SK-N-SH (cell line): ENCODE measurements around the gene USH1G. TPM values are rescaled to one million over a fixed set of nuclear protein-coding genes. Genes with fewer than 3 reads are reported as not detected.

Experiments used
- CTCF ChIA-PET: fragments of 300-600, 350-600 bp; formaldehyde crosslinking; extraction: SDS; loops from one replicate; lab custom pipeline; 2021; lab: Yijun Ruan, JAX
- POLR2A ChIA-PET: fragments of 350-600 bp; sonication (Branson Sonifier 250); formaldehyde crosslinking; extraction: SDS; loops from one replicate; lab custom pipeline; 2020; ENCODE audit warnings: antibody characterized with exemption, inconsistent platforms; lab: Yijun Ruan, JAX
- DNase-seq: peaks from one replicate; pipeline ENCODE4 v3.0.0; 2012
- H2AFZ ChIP-seq: fragments of 200-600 bp; sonication (generic); 2 replicates; pipeline ENCODE4 v1.8.1; 2016; ENCODE audit warnings: antibody characterized with exemption, mild to moderate bottlenecking, low read depth
- H3F3A ChIP-seq: fragments of 200-600 bp; sonication (generic); replicated peaks from 2 replicates; pipeline ENCODE3; 2016; ENCODE audit warnings: antibody characterized with exemption, mild to moderate bottlenecking; ENCODE audit not compliant: insufficient read depth
- H3K27ac ChIP-seq, 2 experiments: fragments of 200-500 bp in 1 of 2; fragments of 200-600 bp in 1 of 2; sonication (Bioruptor generic) in 1 of 2; sonication (generic), shearing (Covaris generic) in 1 of 2; 2 replicates each; pipeline versions ENCODE4 v1.5.1 to v1.6.1; 2014 to 2016; ENCODE audit warnings: low read depth in 2 of 2, inconsistent platforms in 1 of 2, low read length in 1 of 2, mild to moderate bottlenecking in 1 of 2, mixed read lengths in 1 of 2
- H3K27me3 ChIP-seq: fragments of 200-600 bp; sonication (generic), shearing (Covaris generic); 2 replicates; pipeline ENCODE4 v1.6.1; 2016; ENCODE audit warnings: mixed run types; ENCODE audit not compliant: insufficient read depth
- H3K36me3 ChIP-seq, 2 experiments: fragments of 200-500 bp in 1 of 2; fragments of 200-600 bp in 1 of 2; sonication (Bioruptor generic) in 1 of 2; sonication (generic) in 1 of 2; replicated peaks in 1 of 2; 2 replicates each; pipeline versions ENCODE3 to v1.5.1; 2014 to 2016; ENCODE audit warnings: low read length in 1 of 2, mild to moderate bottlenecking in 1 of 2; ENCODE audit not compliant: insufficient read depth in 2 of 2, control insufficient read depth in 1 of 2
- H3K4me1 ChIP-seq, 2 experiments: fragments of 200-500 bp in 1 of 2; fragments of 200-600 bp in 1 of 2; sonication (Bioruptor generic) in 1 of 2; sonication (generic), shearing (Covaris generic) in 1 of 2; 2 replicates each; pipeline versions ENCODE4 v1.5.1 to v1.6.1; 2014 to 2016; ENCODE audit warnings: low read depth in 1 of 2, low read length in 1 of 2, mixed run types in 1 of 2; ENCODE audit not compliant: insufficient read depth in 2 of 2, control insufficient read depth in 1 of 2
- H3K4me2 ChIP-seq: fragments of 200-600 bp; sonication (generic), shearing (Covaris generic); 2 replicates; pipeline ENCODE4 v1.6.1; 2017; ENCODE audit warnings: mixed run types
- H3K4me3 ChIP-seq, 2 experiments: fragments of 200-500 bp in 1 of 2; fragments of 200-600 bp in 1 of 2; sonication (Bioruptor generic) in 1 of 2; sonication (generic), shearing (Covaris generic) in 1 of 2; 2 replicates each; pipeline versions ENCODE4 v1.5.1 to v1.8.1; 2014 to 2016; ENCODE audit warnings: low read depth in 2 of 2, inconsistent platforms in 1 of 2, low read length in 1 of 2, mild to moderate bottlenecking in 1 of 2, mixed read lengths in 1 of 2, moderate library complexity in 1 of 2
- H3K79me2 ChIP-seq: fragments of 200-600 bp; sonication (generic); 2 replicates; pipeline ENCODE4 v1.8.1; 2017; ENCODE audit warnings: mild to moderate bottlenecking; ENCODE audit not compliant: insufficient read depth
- H3K9ac ChIP-seq: fragments of 200-600 bp; sonication (generic); 2 replicates; pipeline ENCODE4 v1.6.1; 2017; ENCODE audit warnings: mixed run types
- H3K9me2 ChIP-seq: fragments of 200-600 bp; sonication (generic); 2 replicates; pipeline ENCODE4 v1.6.1; 2017; ENCODE audit warnings: mixed run types
- H3K9me3 ChIP-seq: fragments of 200-600 bp; sonication (generic); 2 replicates; pipeline ENCODE4 v1.6.1; 2017; ENCODE audit warnings: mixed run types, mild to moderate bottlenecking, moderate library complexity
- H4K20me1 ChIP-seq: fragments of 200-600 bp; sonication (generic); 2 replicates; pipeline ENCODE4 v1.6.1; 2017; ENCODE audit warnings: mild to moderate bottlenecking, mixed run types; ENCODE audit not compliant: insufficient read depth
- CHD2 ChIP-seq: fragments of 150-350 bp; IDR thresholded peaks from 2 replicates; pipeline ENCODE4 v1.6.1; 2018; ENCODE audit warnings: low read length; ENCODE audit not compliant: partially characterized antibody
- ELF1 ChIP-seq: IDR thresholded peaks from 2 replicates; pipeline ENCODE4 v1.4.0; 2012
- EP300 ChIP-seq, 2 experiments: IDR thresholded peaks; 2 replicates each; pipeline versions ENCODE4 v1.4.0 to v1.6.1; 2012; ENCODE audit warnings: borderline replicate concordance in 1 of 2, low read depth in 1 of 2, low read length in 1 of 2
- EZH2phosphoT487 ChIP-seq: fragments of 200-600 bp; sonication (generic); IDR thresholded peaks from 2 replicates; pipeline ENCODE4 v1.6.1; 2017; ENCODE audit warnings: low read depth, mixed run types, mild to moderate bottlenecking, antibody characterized with exemption, moderate library complexity, borderline replicate concordance
- FOSL2 ChIP-seq: IDR thresholded peaks from 2 replicates; pipeline ENCODE4 v1.4.0; 2012; ENCODE audit warnings: low read depth, mild to moderate bottlenecking, moderate library complexity, borderline replicate concordance
- FOXM1 ChIP-seq: IDR thresholded peaks from 2 replicates; pipeline ENCODE4 v1.4.0; 2012; ENCODE audit warnings: low read depth, mild to moderate bottlenecking
- JUND ChIP-seq: IDR thresholded peaks from 2 replicates; pipeline ENCODE4 v1.4.0; 2012
- MXI1 ChIP-seq: IDR thresholded peaks from 2 replicates; pipeline ENCODE4 v1.6.1; 2012; ENCODE audit warnings: mild to moderate bottlenecking, low read depth, low read length, improper control_type of control experiment
- NFIC ChIP-seq: IDR thresholded peaks from 2 replicates; pipeline ENCODE4 v1.4.0; 2012; ENCODE audit warnings: borderline replicate concordance
- NRF1 ChIP-seq: IDR thresholded peaks from 2 replicates; pipeline ENCODE4 v1.6.1; 2012; ENCODE audit warnings: low read depth, mild to moderate bottlenecking, low read length
- POLR2AphosphoS5 ChIP-seq: IDR thresholded peaks from 2 replicates; pipeline ENCODE4 v1.6.1; 2012; ENCODE audit warnings: low read depth, low read length
- RCOR1 ChIP-seq: fragments of 150-350 bp; IDR thresholded peaks from 2 replicates; pipeline ENCODE4 v1.6.1; 2017; ENCODE audit warnings: antibody characterized with exemption, low read length
- SMC3 ChIP-seq: IDR thresholded peaks from 2 replicates; pipeline ENCODE4 v1.6.1; 2012; ENCODE audit warnings: low read depth, low read length, improper control_type of control experiment
- TCF12 ChIP-seq: IDR thresholded peaks from 2 replicates; pipeline ENCODE4 v1.4.0; 2012
- WGBS: methylation state at CpG from one replicate; pipeline ENCODE4 v1.1.6; 2017; ENCODE audit warnings: low lambda C conversion rate; 5-methylcytosine and 5-hydroxymethylcytosine counted together
- polyA plus RNA-seq, 3 experiments: library from polyadenylated mRNA; depleted of rRNA; stranded (reverse); fragments of >200 nt; gene quantifications; 2 replicates each; pipeline ENCODE4 v1.2.3, GENCODE V29; 2012
- TF ChIP-seq, protein P1 (sequence below): IDR thresholded peaks from 2 replicates; pipeline ENCODE4; 2012
- TF ChIP-seq, protein P2 (sequence below): IDR thresholded peaks from 2 replicates; pipeline ENCODE4 v1.4.0; 2012; ENCODE audit warnings: low read depth

The USH1G gene
- polyA plus RNA-seq, 1 of the 3 experiments (the other 2 are of a cell fraction): not detected

DNA sequence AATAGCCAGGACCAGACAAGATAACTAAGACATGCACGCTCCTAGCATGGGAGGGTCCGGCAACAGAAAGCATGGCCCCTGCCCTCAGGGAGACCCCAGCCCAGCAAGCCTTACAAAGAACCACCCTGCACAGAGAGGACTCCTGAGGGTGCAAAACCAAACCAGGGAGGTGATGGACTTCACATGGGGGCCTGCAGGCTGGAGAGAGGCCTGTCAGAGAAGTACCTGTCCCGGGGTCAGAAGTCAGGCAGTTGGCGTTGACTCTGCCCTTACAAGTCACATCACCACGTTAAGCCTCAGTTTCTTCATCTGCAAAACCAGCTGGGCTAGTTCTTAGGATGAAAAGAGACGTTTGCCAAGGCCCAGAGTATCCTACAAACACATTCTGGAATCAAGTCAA, 5.7 kb upstream of the USH1G start:
- no peaks in the 10 kb centered on the region for H3K9me2 ChIP-seq
- POLR2A ChIA-PET: no interaction called here
- H3K9ac ChIP-seq: no peak overlapping the region
- CTCF ChIA-PET: interaction anchor here (10.1 to 12.1 kb wide), 2 partner anchors 20 to 30 kb away, joined by 104 to 286 read pairs; no protein-coding TSS in a partner anchor
- no peak overlapping the region for H2AFZ ChIP-seq
- H3K27me3 ChIP-seq: peaks cover 77% of the 10 kb centered on the region
- TF ChIP-seq RCOR1: no peak
- TF ChIP-seq NFIC: no peak
- no peak for TF ChIP-seq POLR2AphosphoS5
- H3K9me3 ChIP-seq: no peaks in the 10 kb centered on the region
- no peaks in the 10 kb centered on the region for H3K79me2 ChIP-seq
- no peaks in the 10 kb centered on the region for H3F3A ChIP-seq
- H3K4me2 ChIP-seq: no peak overlapping the region
- H3K36me3 ChIP-seq: no peaks in the 10 kb centered on the region
- DNase-seq: no peak
- H3K4me1 ChIP-seq: peaks cover 0 to 10% of the 10 kb centered on the region in 2 experiments; a peak in 1 of 4 replicates
- 44% methylated on average over 6 of the region's 6 CpGs for WGBS
- H3K4me3 ChIP-seq: no peak overlapping the region
- peaks cover 3% of the 10 kb centered on the region; the same call in 1 of the 2 replicates for H4K20me1 ChIP-seq
- no peak overlapping the region for H3K27ac ChIP-seq

DNA sequence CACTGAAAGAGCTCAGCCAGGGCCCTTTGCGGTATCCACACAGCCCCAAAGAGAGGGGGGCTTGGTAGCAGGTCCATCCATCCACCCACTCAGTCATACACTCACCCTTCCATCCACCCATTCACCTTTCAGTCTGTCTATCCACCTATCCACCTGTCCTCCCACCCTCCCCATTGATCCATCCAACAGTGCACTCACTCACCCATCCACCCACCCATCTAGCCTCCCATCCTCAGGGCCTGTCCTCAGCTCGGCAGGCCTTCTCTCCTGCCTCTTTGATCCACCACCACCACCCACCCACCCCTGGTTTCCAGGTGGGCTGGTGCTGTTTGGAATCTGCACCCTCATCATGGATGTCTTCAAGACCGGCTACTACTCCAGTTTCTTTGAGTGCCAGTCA, 2.2 kb upstream of the USH1G start:
- Histone ChIP-seq H3K4me2 (no peak overlapping the region), H4K20me1 (peaks cover 3% of the 10 kb centered on the region; the same call in 1 of the 2 replicates), H3K4me3 (no peak overlapping the region), H3K36me3 (no peaks in the 10 kb centered on the region), H3K79me2 (no peaks in the 10 kb centered on the region), H3F3A (no peaks in the 10 kb centered on the region), H2AFZ (no peak overlapping the region), H3K27me3 (peaks cover 84% of the 10 kb centered on the region), H3K9me2 (no peaks in the 10 kb centered on the region), H3K27ac (no peak overlapping the region), H3K4me1 (peaks cover 0 to 19% of the 10 kb centered on the region in 2 experiments; a peak in 1 of 4 replicates), H3K9me3 (no peaks in the 10 kb centered on the region), H3K9ac (no peak overlapping the region)
- CTCF ChIA-PET: interaction anchor here (0.7 to 12.1 kb wide), 12 partner anchors 11 to 305 kb away, joined by 3 to 286 read pairs (median 4); partner anchors contain the start of genes MRPL58 and OTOP3
- no peak for TF ChIP-seq SMC3
- TF ChIP-seq, protein P1, sequence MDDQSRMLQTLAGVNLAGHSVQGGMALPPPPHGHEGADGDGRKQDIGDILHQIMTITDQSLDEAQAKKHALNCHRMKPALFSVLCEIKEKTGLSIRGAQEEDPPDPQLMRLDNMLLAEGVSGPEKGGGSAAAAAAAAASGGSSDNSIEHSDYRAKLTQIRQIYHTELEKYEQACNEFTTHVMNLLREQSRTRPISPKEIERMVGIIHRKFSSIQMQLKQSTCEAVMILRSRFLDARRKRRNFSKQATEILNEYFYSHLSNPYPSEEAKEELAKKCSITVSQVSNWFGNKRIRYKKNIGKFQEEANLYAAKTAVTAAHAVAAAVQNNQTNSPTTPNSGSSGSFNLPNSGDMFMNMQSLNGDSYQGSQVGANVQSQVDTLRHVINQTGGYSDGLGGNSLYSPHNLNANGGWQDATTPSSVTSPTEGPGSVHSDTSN: no peak
- no peak for TF ChIP-seq CHD2
- TF ChIP-seq NRF1: no peak
- TF ChIP-seq JUND: no peak
- TF ChIP-seq, protein P2, sequence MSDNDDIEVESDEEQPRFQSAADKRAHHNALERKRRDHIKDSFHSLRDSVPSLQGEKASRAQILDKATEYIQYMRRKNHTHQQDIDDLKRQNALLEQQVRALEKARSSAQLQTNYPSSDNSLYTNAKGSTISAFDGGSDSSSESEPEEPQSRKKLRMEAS: no peak
- TF ChIP-seq EZH2phosphoT487: no peak
- TF ChIP-seq EP300 (IDR thresholded peaks at IDR 0.05; ENCODE audit: borderline replicate concordance in 1 of 2, low read depth in 1 of 2, low read length in 1 of 2): no peak
- no peak for TF ChIP-seq FOSL2
- no peak for TF ChIP-seq ELF1
- TF ChIP-seq FOXM1: no peak
- no peak for TF ChIP-seq TCF12
- TF ChIP-seq MXI1: no peak
- WGBS: 45% methylated on average over 3 of the region's 3 CpGs
- no peak for DNase-seq
- POLR2A ChIA-PET: interaction anchor here (1.5 kb wide), 1 partner anchor 10 kb away, joined by 3 read pairs; the partner anchor contains the start of gene OTOP3
